OCI-LY3 (cell line): Measurements from ENCODE around the gene OR2B2.
"Not testable (repeated sequence)": the region's sequence is repeated elsewhere in the genome, so short reads cannot be mapped to it uniquely, and the experiment has no call there.

Source experiments
- H2AFZ ChIP-seq: fragments of 200-600, 300-600 bp; shearing (Covaris generic); 2 replicates; pipeline ENCODE4 v1.6.0; 2014; ENCODE audit warnings: antibody characterized with exemption, low read depth, low read length
- H3K27ac ChIP-seq: fragments of 200-600, 300-600 bp; sonication (generic); 2 replicates; pipeline ENCODE4 v1.5.1; 2014; ENCODE audit warnings: mild to moderate bottlenecking, low read length, moderate library complexity, mixed read lengths
- H3K27me3 ChIP-seq: fragments of 200-600, 300-600 bp; sonication (generic); 2 replicates; pipeline ENCODE4 v1.6.1; 2014; ENCODE audit warnings: low read depth, low read length, mixed read lengths
- H3K36me3 ChIP-seq: fragments of 200-600, 300-600 bp; sonication (generic); replicated peaks from 2 replicates; pipeline ENCODE3; 2014; ENCODE audit warnings: low read depth, low read length, mixed read lengths
- H3K4me1 ChIP-seq: fragments of 300-600, 200-600 bp; sonication (generic); 2 replicates; pipeline ENCODE4 v1.6.1; 2014; ENCODE audit warnings: low read length, mixed read lengths
- H3K4me2 ChIP-seq: fragments of 200-600, 300-600 bp; sonication (generic); 2 replicates; pipeline ENCODE4 v1.6.1; 2014; ENCODE audit warnings: low read length, mixed read lengths
- H3K4me3 ChIP-seq: fragments of 300-600, 200-600 bp; sonication (generic); 2 replicates; pipeline ENCODE4 v1.5.1; 2014; ENCODE audit warnings: antibody characterized with exemption, mild to moderate bottlenecking, low read length, moderate library complexity
- H3K79me2 ChIP-seq: fragments of 300-600, 200-600 bp; shearing (Covaris generic); 2 replicates; pipeline ENCODE4 v1.6.1; 2014; ENCODE audit warnings: mild to moderate bottlenecking, low read length, mixed read lengths
- H3K9ac ChIP-seq: fragments of 300-600, 200-600 bp; shearing (Covaris generic); 2 replicates; pipeline ENCODE4 v1.6.0; 2014; ENCODE audit warnings: mild to moderate bottlenecking, low read length, moderate library complexity
- H3K9me3 ChIP-seq: fragments of 200-600, 300-600 bp; shearing (Covaris generic); 2 replicates; pipeline ENCODE4 v1.6.1; 2014; ENCODE audit warnings: low read length, mixed read lengths; ENCODE audit not compliant: insufficient read depth
- H4K20me1 ChIP-seq: fragments of 200-600, 300-600 bp; sonication (generic); 2 replicates; pipeline ENCODE4 v1.6.1; 2016; ENCODE audit warnings: low read length, mixed read lengths; ENCODE audit not compliant: insufficient read depth
- CTCF ChIP-seq: fragments of 200-600, 300-600 bp; sonication (generic); IDR thresholded peaks from 2 replicates; pipeline ENCODE4 v1.5.1; 2014; ENCODE audit warnings: antibody characterized with exemption, low read length, low read depth
- EZH2phosphoT487 ChIP-seq: fragments of 200-600 bp; shearing (Covaris generic); IDR thresholded peaks from 2 replicates; pipeline ENCODE4 v1.6.1; 2018; ENCODE audit warnings: antibody characterized with exemption, mixed run types, low read depth

OR2B2 gene

GRCh38 chr6:27901801-27902200 lies 10.4 kb downstream of the OR2B2 start:
- no peaks in the 10 kb centered on the region for H4K20me1 ChIP-seq
- 0 out of 2 replicates have a peak overlapping the region, but pooled peaks have one; percentile 96 for H3K4me2 ChIP-seq
- no peak for TF ChIP-seq EZH2phosphoT487
- TF ChIP-seq CTCF = no peak
- no peaks in the 10 kb centered on the region for H3K36me3 ChIP-seq
- no peaks in the 10 kb centered on the region for H3K79me2 ChIP-seq
- H3K9me3 ChIP-seq = no peaks in the 10 kb centered on the region
- H3K27me3 ChIP-seq = no peaks in the 10 kb centered on the region
- H3K4me3 ChIP-seq = peak overlapping the region; percentile 97
- H3K27ac ChIP-seq = no peak overlapping the region
- H2AFZ ChIP-seq = no peak overlapping the region; the same call in 1 of the 2 replicates
- H3K4me1 ChIP-seq = peaks cover 14% of the 10 kb centered on the region
- peak overlapping the region; percentile 99; the same call in 1 of the 2 replicates for H3K9ac ChIP-seq

GRCh38 chr6:27900197-27900596 lies 12.0 kb downstream of the OR2B2 start:
- not testable (repeated sequence) for H3K9ac ChIP-seq, H3K4me2 ChIP-seq, H4K20me1 ChIP-seq, H3K9me3 ChIP-seq, H3K36me3 ChIP-seq, H2AFZ ChIP-seq, H3K79me2 ChIP-seq, H3K27ac ChIP-seq, H3K27me3 ChIP-seq, H3K4me3 ChIP-seq
- peaks cover 24% of the 10 kb centered on the region for H3K4me1 ChIP-seq

- H3K27me3 ChIP-seq = no peaks in the 10 kb centered on the region
- H3K27ac ChIP-seq = no peak overlapping the region
- H2AFZ ChIP-seq = no peak overlapping the region
- TF ChIP-seq CTCF = no peak
- H3K4me1 ChIP-seq = peaks cover 24% of the 10 kb centered on the region
- H3K9me3 ChIP-seq = no peaks in the 10 kb centered on the region
- no peaks in the 10 kb centered on the region for H3K36me3 ChIP-seq
- no peak overlapping the region for H3K4me3 ChIP-seq
- peaks cover 6% of the 10 kb centered on the region; the same call in 1 of the 2 replicates for H3K79me2 ChIP-seq
- no peaks in the 10 kb centered on the region for H4K20me1 ChIP-seq
- H3K4me2 ChIP-seq = no peak overlapping the region
- H3K9ac ChIP-seq = no peak overlapping the region
These were observed 12.7 kb downstream of the OR2B2 start for GRCh38 chr6:27899543-27899942.

DNA sequence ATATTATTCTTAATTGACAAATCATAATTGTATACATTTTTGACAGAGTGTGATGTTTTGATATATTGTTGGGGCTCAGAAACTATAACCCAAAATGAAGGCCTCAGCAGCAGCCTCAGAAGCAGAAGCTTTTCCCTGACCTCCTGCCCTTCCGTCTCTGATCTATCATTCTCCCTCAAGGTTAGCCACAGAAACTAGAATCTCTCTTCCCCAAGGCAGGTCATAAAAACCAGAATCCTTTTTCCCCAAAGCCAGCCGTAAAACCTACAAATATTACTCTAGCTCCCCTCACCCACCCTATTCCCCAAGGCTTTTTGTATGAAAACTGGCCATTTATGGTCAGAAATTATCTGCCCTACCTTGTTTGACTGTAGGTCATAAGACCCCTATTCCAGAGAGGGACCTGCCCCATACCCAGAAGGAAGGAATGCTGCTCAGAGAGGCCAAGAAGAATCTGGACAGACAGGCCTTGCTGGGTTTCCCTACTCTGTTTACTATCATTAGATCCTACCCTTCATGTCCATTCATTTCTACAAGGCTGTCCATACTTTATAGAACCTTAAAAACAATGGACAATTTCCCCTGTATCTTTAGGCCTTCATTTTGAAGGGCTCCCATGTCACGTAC lies 14.5 kb downstream of the OR2B2 start:
- no peaks in the 10 kb centered on the region for H3K27me3 ChIP-seq
- no peak overlapping the region for H3K4me3 ChIP-seq
- H4K20me1 ChIP-seq = no peaks in the 10 kb centered on the region
- H3K36me3 ChIP-seq = no peaks in the 10 kb centered on the region
- TF ChIP-seq CTCF (no peak), EZH2phosphoT487 (no peak)
- peaks cover 24% of the 10 kb centered on the region for H3K4me1 ChIP-seq
- H2AFZ ChIP-seq = no peak overlapping the region
- H3K9me3 ChIP-seq = no peaks in the 10 kb centered on the region
- H3K9ac ChIP-seq = no peak overlapping the region
- H3K27ac ChIP-seq = no peak overlapping the region
- 0 out of 2 replicates have a peak overlapping the region, but pooled peaks have one; percentile 15 for H3K4me2 ChIP-seq
- peaks cover 6% of the 10 kb centered on the region; the same call in 1 of the 2 replicates for H3K79me2 ChIP-seq
